ENCODE data around the gene HDAC9. TPM values are rescaled to one million over a fixed set of nuclear protein-coding genes. Genes with fewer than 3 reads are reported as not detected.

HDAC9 gene
- total RNA-seq, 1 experiment from 2014 or later: 7.7 TPM

- Histone ChIP-seq H3K18ac (ENCODE audit: insufficient read length, low read depth, low read length) (no peak overlapping the region), H3K23me2 (ENCODE audit: insufficient read length, low read depth, low read length, poor library complexity, severe bottlenecking) (no peaks in the 10 kb centered on the region), H2BK15ac (ENCODE audit: low read depth, low read length) (no peak overlapping the region), H3K23ac (ENCODE audit: insufficient read length, low read depth, low read length) (no peak overlapping the region), H3K4me2 (ENCODE audit: insufficient read depth, insufficient read length, low read length) (no peak overlapping the region), H2BK5ac (ENCODE audit: insufficient read length, low read length) (no peak overlapping the region), H2BK20ac (ENCODE audit: low read depth, low read length, poor library complexity, severe bottlenecking) (no peak overlapping the region), H3K14ac (ENCODE audit: insufficient read depth, low read length) (no peak overlapping the region), H4K91ac (ENCODE audit: insufficient read length, low read depth, low read length) (no peak overlapping the region), H3K56ac (ENCODE audit: insufficient read length, low read depth, low read length) (no peak overlapping the region), H2AFZ (ENCODE audit: low read length) (no peak overlapping the region), H2BK12ac (ENCODE audit: insufficient read length, low read depth, low read length) (no peak overlapping the region), H3K79me2 (ENCODE audit: insufficient read depth, low read length) (no peaks in the 10 kb centered on the region), H4K5ac (ENCODE audit: insufficient read length, low read depth, low read length) (no peak overlapping the region), H3K79me1 (ENCODE audit: insufficient read depth, low read depth, low read length, poor library complexity, severe bottlenecking) (no peaks in the 10 kb centered on the region), H3K4ac (ENCODE audit: low read depth, low read length) (no peak overlapping the region), H3T11ph (ENCODE audit: low read length) (no peak overlapping the region), H3K27me3 (ENCODE audit: insufficient read depth, low read length) (no peaks in the 10 kb centered on the region), H4K8ac (replicated peaks; ENCODE audit: insufficient read length, low read depth, low read length) (no peak overlapping the region), H2BK120ac (ENCODE audit: low read depth, low read length, poor library complexity, severe bottlenecking) (no peak overlapping the region), H3K9ac (ENCODE audit: extremely low read depth, insufficient read length, low read length) (no peak overlapping the region), H4K20me1 (ENCODE audit: control insufficient read depth, insufficient read depth, insufficient read length) (no peaks in the 10 kb centered on the region), H2AK5ac (ENCODE audit: insufficient read length, low read length) (no peak overlapping the region), H3K27ac (ENCODE audit: insufficient read length, low read depth, low read length) (no peak overlapping the region), H3K4me1 (ENCODE audit: insufficient read depth, low read length) (no peaks in the 10 kb centered on the region), H3K9me3 (ENCODE audit: control insufficient read depth, low read depth, low read length) (no peaks in the 10 kb centered on the region)
- no peak for TF ChIP-seq CTCF (conservative IDR thresholded peaks at IDR 0.05)
- Mint-ChIP-seq H3K27me3 (ENCODE audit: low read depth) (no peaks in the 10 kb centered on the region), H3K27ac (no peak overlapping the region), H3K4me1 (no peaks in the 10 kb centered on the region), H3K36me3 (ENCODE audit: insufficient read depth in 1 of 3, low read depth in 3 of 3) (no peaks in the 10 kb centered on the region), H3K9me3 (no peaks in the 10 kb centered on the region), H3K4me3 (no peak overlapping the region)
- DNase-seq: no peak
- WGBS (ENCODE audit: extremely low coverage, insufficient read length, low lambda C conversion rate): no CpG with 5 or more reads among the region's 7 CpGs
Observed at GRCh38 chr7:18663321-18663720, 167.8 kb downstream of the HDAC9 start.

Data from H9 (cell line).